Mesenchymal stem cell (in vitro differentiated cells and primary cell): Measurements from ENCODE around the gene CELSR1.
A peak's percentile ranks its signal among the peaks of the same experiment; 100 is the strongest.

Source experiments
- DNase-seq: peaks from one replicate; pipeline ENCODE4 v3.0.0-alpha.2; 2013
- H2AFZ ChIP-seq: one replicate; pipeline ENCODE4 v1.6.1; 2013; ENCODE audit warnings: low read depth, mild to moderate bottlenecking, control low read depth, inconsistent platforms, low read length, moderate library complexity
- H2AK5ac ChIP-seq: 2 replicates; pipeline ENCODE4 v1.6.1; 2013; ENCODE audit warnings: low read length, moderate library complexity, mild to moderate bottlenecking, inconsistent platforms; ENCODE audit not compliant: severe bottlenecking
- H2BK120ac ChIP-seq: one replicate; pipeline ENCODE4 v1.6.1; 2013; ENCODE audit warnings: low read depth, mild to moderate bottlenecking, inconsistent platforms, low read length, moderate library complexity
- H2BK12ac ChIP-seq, 2 experiments: one replicate each; pipeline ENCODE4 v1.6.1; 2013; ENCODE audit warnings: inconsistent platforms in 2 of 2, low read length in 2 of 2, mild to moderate bottlenecking in 2 of 2, moderate library complexity in 2 of 2, control low read depth in 1 of 2
- H2BK15ac ChIP-seq: one replicate; pipeline ENCODE4 v1.6.1; 2013; ENCODE audit warnings: mild to moderate bottlenecking, low read depth, inconsistent platforms; ENCODE audit not compliant: poor library complexity, severe bottlenecking
- H2BK5ac ChIP-seq: 2 replicates; pipeline ENCODE4 v1.6.1; 2013; ENCODE audit warnings: low read depth, mild to moderate bottlenecking, low read length, control low read depth, inconsistent platforms; ENCODE audit not compliant: poor library complexity, severe bottlenecking
- H3K14ac ChIP-seq, 2 experiments: one replicate each; pipeline ENCODE4 v1.6.1; 2013; ENCODE audit warnings: inconsistent platforms in 2 of 2, low read length in 2 of 2, control low read depth in 1 of 2, mild to moderate bottlenecking in 1 of 2, moderate library complexity in 1 of 2
- H3K18ac ChIP-seq, 2 experiments: one replicate each; pipeline ENCODE4 v1.6.1; 2013; ENCODE audit warnings: inconsistent platforms in 2 of 2, low read length in 2 of 2, control low read depth in 1 of 2, low read depth in 1 of 2, mild to moderate bottlenecking in 1 of 2
- H3K23ac ChIP-seq, 2 experiments: one replicate each; pipeline ENCODE4 v1.6.1; 2013; ENCODE audit warnings: inconsistent platforms in 2 of 2, low read length in 2 of 2, mild to moderate bottlenecking in 2 of 2, moderate library complexity in 2 of 2, control low read depth in 1 of 2
- H3K27ac ChIP-seq: 2 replicates; pipeline ENCODE4 v1.5.1; 2013; ENCODE audit warnings: mild to moderate bottlenecking, moderate library complexity, low read length, control low read depth, inconsistent platforms; ENCODE audit not compliant: poor library complexity, severe bottlenecking
- H3K27me3 ChIP-seq, 2 experiments: 2 replicates each; pipeline versions ENCODE4 v1.6.1 to v1.7.0; 2013; ENCODE audit warnings: low read length in 2 of 2, mild to moderate bottlenecking in 2 of 2, moderate library complexity in 2 of 2, control low read depth in 1 of 2, inconsistent platforms in 1 of 2; ENCODE audit not compliant: control insufficient read depth in 1 of 2, insufficient read depth in 1 of 2
- H3K36me3 ChIP-seq, 2 experiments: 2 replicates each; pipeline versions ENCODE4 v1.6.1 to v1.7.0; 2013; ENCODE audit warnings: low read length in 2 of 2, control low read depth in 1 of 2, inconsistent platforms in 1 of 2, low read depth in 1 of 2, mild to moderate bottlenecking in 1 of 2; ENCODE audit not compliant: insufficient read depth in 2 of 2, control insufficient read depth in 1 of 2
- H3K4ac ChIP-seq, 2 experiments: one replicate each; pipeline ENCODE4 v1.6.1; 2013; ENCODE audit warnings: inconsistent platforms in 2 of 2, low read length in 2 of 2, mild to moderate bottlenecking in 2 of 2, moderate library complexity in 2 of 2, control low read depth in 1 of 2, low read depth in 1 of 2
- H3K4me1 ChIP-seq: 2 replicates; pipeline ENCODE4 v1.6.1; 2013; ENCODE audit warnings: low read depth, low read length, control low read depth; ENCODE audit not compliant: control insufficient read depth, insufficient read depth
- H3K4me2 ChIP-seq: 2 replicates; pipeline ENCODE4 v1.6.1; 2013; ENCODE audit warnings: low read length, mild to moderate bottlenecking, inconsistent platforms; ENCODE audit not compliant: poor library complexity, severe bottlenecking
- H3K4me3 ChIP-seq, 2 experiments: 2 replicates each; pipeline versions ENCODE4 v1.5.1 to v1.7.0; 2013; ENCODE audit warnings: low read length in 2 of 2, mild to moderate bottlenecking in 2 of 2, control low read depth in 1 of 2, low read depth in 1 of 2; ENCODE audit not compliant: insufficient read depth in 1 of 2
- H3K79me1 ChIP-seq: replicated peaks from 2 replicates; pipeline ENCODE4 v1.6.1; 2013; ENCODE audit warnings: mild to moderate bottlenecking, control low read depth, low read length, inconsistent platforms; ENCODE audit not compliant: poor library complexity, severe bottlenecking
- H3K9ac ChIP-seq: 2 replicates; pipeline ENCODE4 v1.7.0; 2013; ENCODE audit warnings: mild to moderate bottlenecking, low read length, moderate library complexity
- H3K9me3 ChIP-seq: 2 replicates; pipeline ENCODE4 v1.7.0; 2013; ENCODE audit warnings: mild to moderate bottlenecking, low read length; ENCODE audit not compliant: control insufficient read depth
- H4K8ac ChIP-seq: one replicate; pipeline ENCODE4 v1.6.1; 2013; ENCODE audit warnings: inconsistent platforms, mild to moderate bottlenecking, low read length, moderate library complexity
- H4K91ac ChIP-seq: one replicate; pipeline ENCODE4 v1.6.1; 2013; ENCODE audit warnings: mild to moderate bottlenecking, low read length, inconsistent platforms
- WGBS: methylation state at CpG from one replicate; pipeline ENCODE4 v1.1.7; 2013; ENCODE audit warnings: mixed read lengths; 5-methylcytosine and 5-hydroxymethylcytosine counted together

Gene CELSR1

DNA sequence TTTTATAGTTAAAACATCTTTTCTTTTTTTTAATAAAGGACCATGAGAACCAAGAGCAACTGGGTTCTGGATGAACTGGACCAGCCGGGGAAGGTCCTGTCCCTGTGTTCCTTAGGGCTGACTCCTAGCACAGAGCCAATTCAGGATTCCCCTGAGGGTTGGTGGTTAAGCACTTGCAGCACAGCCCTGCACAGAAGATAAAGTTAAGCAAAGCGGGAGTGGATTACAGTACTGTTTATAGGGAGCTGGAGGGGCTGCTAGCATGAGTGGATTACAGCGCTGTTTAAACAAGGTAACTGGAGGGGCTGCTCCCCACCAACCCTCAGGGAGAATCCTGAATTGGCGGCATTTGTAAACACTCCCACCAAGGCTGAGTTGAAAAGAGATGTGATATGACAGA, 90.6 kb downstream of the CELSR1 start:
- H3K9me3 ChIP-seq: no peaks in the 10 kb centered on the region
- no peak overlapping the region for H2BK120ac ChIP-seq
- H3K23ac ChIP-seq: no peak overlapping the region
- H2AFZ ChIP-seq: no peak overlapping the region
- H3K14ac ChIP-seq: no peak overlapping the region
- H2BK15ac ChIP-seq: no peak overlapping the region
- no peak overlapping the region for H3K27ac ChIP-seq
- peaks cover 0 to 78% of the 10 kb centered on the region in 2 experiments for H3K27me3 ChIP-seq
- no peak overlapping the region for H3K18ac ChIP-seq
- 76% methylated on average over 4 of the region's 4 CpGs for WGBS
- no peak overlapping the region for H3K4me3 ChIP-seq
- no peak overlapping the region for H3K4me2 ChIP-seq
- H2AK5ac ChIP-seq: peak overlapping the region; percentile 3
- peaks cover 37% of the 10 kb centered on the region for H3K4me1 ChIP-seq
- no peak overlapping the region for H2BK5ac ChIP-seq
- no peak overlapping the region for H3K9ac ChIP-seq
- H4K91ac ChIP-seq: no peak overlapping the region
- H4K8ac ChIP-seq: no peak overlapping the region
- H2BK12ac ChIP-seq: no peak overlapping the region
- peaks cover 26% of the 10 kb centered on the region for H3K79me1 ChIP-seq
- DNase-seq: no peak
- no peak overlapping the region for H3K4ac ChIP-seq
- peaks cover 0 to 21% of the 10 kb centered on the region in 2 experiments for H3K36me3 ChIP-seq

GRCh38 chr22:46445771-46446420, 91.5 kb downstream of the CELSR1 start:
- DNase-seq: no peak
- Histone ChIP-seq H3K4ac (no peak overlapping the region), H2BK5ac (no peak overlapping the region), H3K9me3 (no peaks in the 10 kb centered on the region), H3K27ac (no peak overlapping the region), H2AK5ac (no peak overlapping the region), H3K9ac (no peak overlapping the region), H2BK15ac (no peak overlapping the region), H4K8ac (no peak overlapping the region), H3K14ac (no peak overlapping the region), H4K91ac (no peak overlapping the region), H3K18ac (no peak overlapping the region), H3K36me3 (peaks cover 0 to 26% of the 10 kb centered on the region in 2 experiments), H3K23ac (no peak overlapping the region), H3K4me2 (no peak overlapping the region), H2BK120ac (no peak overlapping the region), H2AFZ (no peak overlapping the region), H3K4me1 (peaks cover 34% of the 10 kb centered on the region), H3K4me3 (no peak overlapping the region), H3K27me3 (peaks cover 0 to 76% of the 10 kb centered on the region in 2 experiments), H3K79me1 (peaks cover 26% of the 10 kb centered on the region), H2BK12ac (no peak overlapping the region)
- WGBS: 89% methylated on average over 21 of the region's 21 CpGs

DNA sequence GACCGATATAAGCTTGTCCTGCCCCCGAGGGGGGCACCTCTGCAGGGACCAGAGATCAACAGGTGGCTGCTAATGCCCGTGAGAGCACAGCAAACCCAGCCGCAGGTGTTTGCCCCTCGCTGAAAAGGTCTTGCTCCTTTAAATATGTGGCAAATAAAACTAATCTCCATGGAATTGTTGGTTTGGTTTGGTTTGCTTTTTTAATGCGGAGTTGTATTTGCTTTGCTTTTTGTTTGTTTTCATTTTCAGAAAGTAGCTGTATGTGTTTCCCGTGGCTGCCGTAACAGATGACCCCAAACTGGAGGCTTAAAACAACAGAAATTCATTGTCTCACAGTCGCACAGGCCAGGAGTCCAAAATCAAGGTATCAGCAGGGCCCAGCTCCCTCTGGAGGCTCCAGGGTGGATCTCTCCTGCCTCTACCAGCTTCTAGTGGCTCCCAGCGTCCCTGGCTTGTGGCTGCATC, 93.0 kb downstream of the CELSR1 start:
- H2BK15ac ChIP-seq: no peak overlapping the region
- H2AFZ ChIP-seq: no peak overlapping the region
- no peak overlapping the region for H2BK120ac ChIP-seq
- no peak overlapping the region for H3K4me3 ChIP-seq
- no peak overlapping the region for H2BK5ac ChIP-seq
- no peak for DNase-seq
- peaks cover 31% of the 10 kb centered on the region for H3K4me1 ChIP-seq
- peaks cover 16% of the 10 kb centered on the region for H3K79me1 ChIP-seq
- no peak overlapping the region for H2BK12ac ChIP-seq
- H3K18ac ChIP-seq: no peak overlapping the region
- H2AK5ac ChIP-seq: peak overlapping the region; percentile 74
- H3K23ac ChIP-seq: no peak overlapping the region
- no peak overlapping the region for H4K8ac ChIP-seq
- no peak overlapping the region for H4K91ac ChIP-seq
- 76% methylated on average over 9 of the region's 10 CpGs for WGBS
- peaks cover 0 to 74% of the 10 kb centered on the region in 2 experiments for H3K27me3 ChIP-seq
- no peak overlapping the region for H3K9ac ChIP-seq
- no peak overlapping the region for H3K14ac ChIP-seq
- peaks cover 0 to 27% of the 10 kb centered on the region in 2 experiments for H3K36me3 ChIP-seq
- no peaks in the 10 kb centered on the region for H3K9me3 ChIP-seq
- H3K4me2 ChIP-seq: no peak overlapping the region
- H3K27ac ChIP-seq: no peak overlapping the region
- no peak overlapping the region for H3K4ac ChIP-seq

DNA sequence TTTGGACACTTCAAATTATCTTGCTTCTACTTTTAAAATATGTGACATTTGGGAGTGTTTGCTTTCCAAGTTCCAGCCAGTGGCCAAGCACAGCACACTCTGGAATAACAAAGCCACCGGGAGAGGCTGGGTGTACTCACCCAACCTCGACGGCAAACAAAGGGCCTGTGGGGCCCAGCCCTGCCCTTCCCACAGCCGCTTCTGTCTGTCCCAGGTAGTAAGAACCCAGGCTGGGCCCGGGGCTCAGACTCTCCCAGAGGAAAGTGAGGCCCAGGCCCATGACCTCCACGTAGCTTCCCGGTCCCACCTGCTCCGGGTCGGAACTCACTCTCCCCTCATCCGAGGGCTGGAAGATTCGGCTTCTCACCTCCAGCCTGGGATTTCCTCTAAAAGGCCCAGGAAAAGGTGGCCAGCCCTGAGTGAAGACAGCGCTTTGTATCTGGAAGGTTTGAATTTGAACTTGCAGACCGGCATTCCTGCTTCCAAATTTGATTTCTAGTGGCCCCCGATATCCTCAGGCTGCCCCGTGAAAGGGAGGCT, 93.5 kb downstream of the CELSR1 start:
- no peak overlapping the region for H3K27ac ChIP-seq
- H3K18ac ChIP-seq: no peak overlapping the region
- H4K91ac ChIP-seq: no peak overlapping the region
- H3K9me3 ChIP-seq: no peaks in the 10 kb centered on the region
- H3K4me2 ChIP-seq: no peak overlapping the region
- no peak overlapping the region for H3K4ac ChIP-seq
- H3K4me1 ChIP-seq: peaks cover 31% of the 10 kb centered on the region
- peak overlapping the region; percentile 74 for H2AK5ac ChIP-seq
- H3K9ac ChIP-seq: no peak overlapping the region
- H2BK120ac ChIP-seq: no peak overlapping the region
- 85% methylated on average over 15 of the region's 15 CpGs for WGBS
- no peak overlapping the region for H3K14ac ChIP-seq
- DNase-seq: no peak
- no peak overlapping the region for H2BK15ac ChIP-seq
- no peak overlapping the region for H2AFZ ChIP-seq
- no peak overlapping the region for H2BK12ac ChIP-seq
- H3K23ac ChIP-seq: no peak overlapping the region
- H4K8ac ChIP-seq: no peak overlapping the region
- no peak overlapping the region for H3K4me3 ChIP-seq
- peaks cover 0 to 30% of the 10 kb centered on the region in 2 experiments for H3K36me3 ChIP-seq
- H3K79me1 ChIP-seq: peaks cover 16% of the 10 kb centered on the region
- no peak overlapping the region for H2BK5ac ChIP-seq
- H3K27me3 ChIP-seq: peaks cover 0 to 74% of the 10 kb centered on the region in 2 experiments
